Endothelial cell (in vitro differentiated cells): Measurements from ENCODE around the gene FBXW8. TPM values are rescaled to one million over a fixed set of nuclear protein-coding genes. Genes with fewer than 3 reads are reported as not detected.

ENCODE experiments used
- DNase-seq: peaks from one replicate; pipeline ENCODE4 v3.0.0; 2021; ENCODE audit warnings: low spot score
- H3K27ac Mint-ChIP-seq: one replicate; pipeline ENCODE4 v1.8.0; 2021; ENCODE audit warnings: mixed read lengths, inconsistent platforms; ENCODE audit not compliant: unreplicated experiment
- H3K27me3 Mint-ChIP-seq: one replicate; pipeline ENCODE4 v1.8.0; 2021; ENCODE audit warnings: mild to moderate bottlenecking, moderate library complexity, mixed read lengths, inconsistent platforms; ENCODE audit not compliant: unreplicated experiment
- H3K36me3 Mint-ChIP-seq: one replicate; pipeline ENCODE4 v1.8.0; 2021; ENCODE audit warnings: mild to moderate bottlenecking, low read depth, mixed read lengths, inconsistent platforms; ENCODE audit not compliant: unreplicated experiment
- H3K4me1 Mint-ChIP-seq: one replicate; pipeline ENCODE4 v1.8.0; 2021; ENCODE audit warnings: mild to moderate bottlenecking, mixed read lengths, inconsistent platforms; ENCODE audit not compliant: unreplicated experiment
- H3K4me3 Mint-ChIP-seq: one replicate; pipeline ENCODE4 v1.8.0; 2021; ENCODE audit warnings: mild to moderate bottlenecking, mixed read lengths, inconsistent platforms; ENCODE audit not compliant: unreplicated experiment
- H3K9me3 Mint-ChIP-seq: one replicate; pipeline ENCODE4 v1.8.0; 2021; ENCODE audit warnings: mixed read lengths, inconsistent platforms; ENCODE audit not compliant: unreplicated experiment
- CTCF ChIP-seq: fragments of 200-600 bp; sonication (generic); IDR thresholded peaks from one replicate; pipeline ENCODE4 v1.5.0; 2021; ENCODE audit warnings: antibody characterized with exemption; ENCODE audit not compliant: unreplicated experiment
- long read RNA-seq: library from polyadenylated mRNA; unstranded; transcript quantifications from one replicate; pipeline ENCODE4 v2.0.0, GENCODE V29; 2020; ENCODE audit not compliant: unreplicated experiment
- total RNA-seq: library from RNA; stranded (reverse); fragmentation: NEBNext Ultra II Directional; extraction: Animal tissue kit (Norgen Biotek cat#: 25700); gene quantifications from one replicate; pipeline ENCODE4 v1.2.1, GENCODE V29; 2021; ENCODE audit not compliant: unreplicated experiment

Gene FBXW8
- 17.8 TPM for total RNA-seq
- long read RNA-seq, full-length matches to known transcripts, result 7 of 9 reads
- long read RNA-seq, partial matches to known transcripts, result 0 of 9 reads
- long read RNA-seq, other reads (novel, unspliced or antisense), result 2 of 9 reads

- H3K36me3 Mint-ChIP-seq, result no peaks in the 10 kb centered on the region
- H3K4me1 Mint-ChIP-seq, result peaks cover 8% of the 10 kb centered on the region
- peak within 1 kb of the TSS; percentile 94 for H3K4me3 Mint-ChIP-seq
- DNase-seq, result peak; percentile 75
- no peaks in the 10 kb centered on the region for H3K9me3 Mint-ChIP-seq
- no peaks in the 10 kb centered on the region for H3K27me3 Mint-ChIP-seq
- no peak for TF ChIP-seq CTCF
- no peak within 1 kb of the TSS for H3K27ac Mint-ChIP-seq
Observed at GRCh38 chr12:116910645-116911451, at the start of gene FBXW8. FBXW8 (plus strand) TSS chr12:116910950; CDS start chr12:116911038, 88 bp downstream.

GRCh38 chr12:116861320-116861719 is 49.4 kb upstream of the FBXW8 start:
- H3K4me3 Mint-ChIP-seq, result no peak overlapping the region
- H3K27ac Mint-ChIP-seq, result no peak overlapping the region
- H3K36me3 Mint-ChIP-seq, result no peaks in the 10 kb centered on the region
- no peak for TF ChIP-seq CTCF
- no peaks in the 10 kb centered on the region for H3K9me3 Mint-ChIP-seq
- H3K4me1 Mint-ChIP-seq, result no peaks in the 10 kb centered on the region
- DNase-seq, result no peak
- peaks cover 3% of the 10 kb centered on the region for H3K27me3 Mint-ChIP-seq

- Mint-ChIP-seq H3K9me3 (no peaks in the 10 kb centered on the region), H3K27ac (peak overlapping the region; percentile 20), H3K4me3 (no peak overlapping the region), H3K4me1 (no peaks in the 10 kb centered on the region), H3K36me3 (no peaks in the 10 kb centered on the region), H3K27me3 (peaks cover 7% of the 10 kb centered on the region)
- DNase-seq, result no peak
- no peak for TF ChIP-seq CTCF
Observed at GRCh38 chr12:116862167-116862566, 48.6 kb upstream of the FBXW8 start.

- H3K9me3 Mint-ChIP-seq, result no peaks in the 10 kb centered on the region
- peak; percentile 55 for DNase-seq
- H3K27ac Mint-ChIP-seq, result no peak overlapping the region
- peaks cover 4% of the 10 kb centered on the region for H3K27me3 Mint-ChIP-seq
- TF ChIP-seq CTCF, result peak; percentile 82
- H3K4me3 Mint-ChIP-seq, result no peak overlapping the region
- no peaks in the 10 kb centered on the region for H3K4me1 Mint-ChIP-seq
- no peaks in the 10 kb centered on the region for H3K36me3 Mint-ChIP-seq
Observed at GRCh38 chr12:116863275-116863767, 47.4 kb upstream of the FBXW8 start.
